SK-N-SH treated with all-trans-retinoic acid at 6 μM for 48 hours (cell line): ENCODE results near the gene NALF2.

Experiments
- ATAC-seq: fragments of 200-7000 bp; cut with Tn5 transposase; 3 replicates; pipeline ENCODE4 v1.9.1; 2020; ENCODE audit warnings: mild to moderate bottlenecking, moderate library complexity
- ARNTL ChIP-seq: fragments of 450-650 bp; formaldehyde crosslinking; IDR thresholded peaks from 2 replicates; pipeline ENCODE4 v1.5.0; 2020; ENCODE audit warnings: low read depth, mild to moderate bottlenecking, moderate library complexity, borderline replicate concordance
- BACH2 ChIP-seq: fragments of 250-450 bp; sonication (Bioruptor Pico); IDR thresholded peaks from 2 replicates; pipeline ENCODE4 v1.9.0; 2021; ENCODE audit warnings: mild to moderate bottlenecking, borderline replicate concordance
- CREB5 ChIP-seq: fragments of 250-450 bp; sonication (Bioruptor Pico); IDR thresholded peaks from 2 replicates; pipeline ENCODE4 v1.5.1; 2020; ENCODE audit warnings: low read depth, mild to moderate bottlenecking, moderate library complexity
- CSDC2 ChIP-seq: fragments of 250-450 bp; sonication (Bioruptor Pico); IDR thresholded peaks from 2 replicates; pipeline ENCODE4 v1.5.0; 2020; ENCODE audit warnings: mild to moderate bottlenecking, moderate library complexity
- ESRRG ChIP-seq: fragments of 250-450 bp; sonication (Bioruptor Pico); IDR thresholded peaks from 2 replicates; pipeline ENCODE4 v1.6.1; 2021; ENCODE audit warnings: mild to moderate bottlenecking
- ISL1 ChIP-seq: fragments of 250-450 bp; sonication (Bioruptor Pico); IDR thresholded peaks from 2 replicates; pipeline ENCODE4 v2.1.2; 2022; ENCODE audit warnings: mild to moderate bottlenecking, moderate library complexity
- OSR1 ChIP-seq: fragments of 250-450 bp; sonication (Bioruptor Pico); IDR thresholded peaks from 2 replicates; pipeline ENCODE4 v1.8.0; 2022; ENCODE audit warnings: moderate library complexity, mild to moderate bottlenecking, inconsistent platforms
- PATZ1 ChIP-seq: fragments of 250-450 bp; sonication (Bioruptor Pico); IDR thresholded peaks from 2 replicates; pipeline ENCODE4 v1.8.0; 2020; ENCODE audit warnings: mild to moderate bottlenecking, moderate library complexity, borderline replicate concordance
- POU6F1 ChIP-seq: fragments of 250-450 bp; sonication (Bioruptor Pico); IDR thresholded peaks from 2 replicates; pipeline ENCODE4 v1.8.0; 2021; ENCODE audit warnings: low read depth, mild to moderate bottlenecking, moderate library complexity, borderline replicate concordance
- PPARA ChIP-seq: fragments of 250-450 bp; sonication (Bioruptor Pico); IDR thresholded peaks from 2 replicates; pipeline ENCODE4 v1.5.0; 2020; ENCODE audit warnings: mild to moderate bottlenecking, borderline replicate concordance
- RARB ChIP-seq: fragments of 250-450 bp; sonication (Bioruptor Pico); IDR thresholded peaks from 2 replicates; pipeline ENCODE4 v1.8.0; 2021; ENCODE audit warnings: mild to moderate bottlenecking, moderate library complexity
- TCF4 ChIP-seq: fragments of 250-450 bp; sonication (Bioruptor Pico); IDR thresholded peaks from 2 replicates; pipeline ENCODE4 v1.8.0; 2021; ENCODE audit warnings: mild to moderate bottlenecking, moderate library complexity, borderline replicate concordance
- TOX ChIP-seq: fragments of 250-450 bp; sonication (Bioruptor Pico); IDR thresholded peaks from 2 replicates; pipeline ENCODE4 v1.8.0; 2021; ENCODE audit warnings: mild to moderate bottlenecking, moderate library complexity, borderline replicate concordance
- ZC3H10 ChIP-seq: fragments of 250-450 bp; sonication (Bioruptor Pico); IDR thresholded peaks from 2 replicates; pipeline ENCODE4 v1.5.1; 2021; ENCODE audit warnings: mild to moderate bottlenecking, moderate library complexity
- ZFP3 ChIP-seq: fragments of 250-450 bp; sonication (Bioruptor Pico); IDR thresholded peaks from 2 replicates; pipeline ENCODE4 v1.5.0; 2020; ENCODE audit warnings: mild to moderate bottlenecking, moderate library complexity
- ZFP30 ChIP-seq: fragments of 450-650 bp; formaldehyde crosslinking; IDR thresholded peaks from 2 replicates; pipeline ENCODE4 v1.5.0; 2022; ENCODE audit warnings: mild to moderate bottlenecking, moderate library complexity
- ZNF565 ChIP-seq: fragments of 450-650 bp; formaldehyde crosslinking; conservative IDR thresholded peaks from 2 replicates; pipeline ENCODE4 v1.5.0; 2020; ENCODE audit warnings: low read depth, mild to moderate bottlenecking, moderate library complexity
- ZNF70 ChIP-seq: fragments of 450-650 bp; formaldehyde crosslinking; IDR thresholded peaks from 2 replicates; pipeline ENCODE4 v1.5.0; 2020; ENCODE audit warnings: mild to moderate bottlenecking, moderate library complexity
- TF ChIP-seq, protein P1 (sequence below): fragments of 250-450 bp; sonication (Bioruptor Pico); IDR thresholded peaks from 2 replicates; pipeline ENCODE4 v1.5.0; 2020; ENCODE audit warnings: mild to moderate bottlenecking, moderate library complexity

NALF2 gene

GRCh38 chrX:69469975-69470374 lies 34.2 kb upstream of the NALF2 start (continued):
- TF ChIP-seq PATZ1 (CRISPR knock-in tag): no peak

DNA sequence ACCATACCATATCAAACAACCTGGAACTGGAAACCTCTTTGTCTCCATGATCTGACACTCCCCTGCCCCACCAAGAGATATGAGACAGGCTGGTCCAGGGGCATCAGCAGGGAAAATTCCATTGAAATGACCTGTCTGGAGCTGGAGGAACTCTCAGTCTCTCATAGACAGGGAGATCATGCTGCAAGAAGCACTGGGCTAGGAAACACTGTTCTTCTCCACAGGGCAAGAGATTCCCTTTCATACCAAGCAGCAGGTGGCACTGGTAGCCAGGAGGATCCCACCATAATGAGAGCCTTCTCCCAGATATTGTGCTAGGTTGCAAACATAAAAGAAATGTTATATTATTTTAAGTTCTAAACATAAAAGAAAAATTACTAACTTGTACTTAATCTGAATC lies 14.5 kb upstream of the NALF2 start:
- no peak for TF ChIP-seq CSDC2
- no peak for TF ChIP-seq ARNTL (CRISPR knock-in tag)
- no peak for TF ChIP-seq ESRRG
- TF ChIP-seq ZFP3: no peak
- no peak for TF ChIP-seq POU6F1 (CRISPR knock-in tag)
- no peak for TF ChIP-seq PATZ1 (CRISPR knock-in tag)
- no peak for TF ChIP-seq ZFP30 (CRISPR knock-in tag)
- no peak for TF ChIP-seq ZNF70
- no peak for TF ChIP-seq ZC3H10 (CRISPR knock-in tag)
- TF ChIP-seq OSR1 (CRISPR knock-in tag): no peak
- no peak for TF ChIP-seq RARB (CRISPR knock-in tag)
- no peak for TF ChIP-seq TCF4 (CRISPR knock-in tag)
- TF ChIP-seq, protein P1, sequence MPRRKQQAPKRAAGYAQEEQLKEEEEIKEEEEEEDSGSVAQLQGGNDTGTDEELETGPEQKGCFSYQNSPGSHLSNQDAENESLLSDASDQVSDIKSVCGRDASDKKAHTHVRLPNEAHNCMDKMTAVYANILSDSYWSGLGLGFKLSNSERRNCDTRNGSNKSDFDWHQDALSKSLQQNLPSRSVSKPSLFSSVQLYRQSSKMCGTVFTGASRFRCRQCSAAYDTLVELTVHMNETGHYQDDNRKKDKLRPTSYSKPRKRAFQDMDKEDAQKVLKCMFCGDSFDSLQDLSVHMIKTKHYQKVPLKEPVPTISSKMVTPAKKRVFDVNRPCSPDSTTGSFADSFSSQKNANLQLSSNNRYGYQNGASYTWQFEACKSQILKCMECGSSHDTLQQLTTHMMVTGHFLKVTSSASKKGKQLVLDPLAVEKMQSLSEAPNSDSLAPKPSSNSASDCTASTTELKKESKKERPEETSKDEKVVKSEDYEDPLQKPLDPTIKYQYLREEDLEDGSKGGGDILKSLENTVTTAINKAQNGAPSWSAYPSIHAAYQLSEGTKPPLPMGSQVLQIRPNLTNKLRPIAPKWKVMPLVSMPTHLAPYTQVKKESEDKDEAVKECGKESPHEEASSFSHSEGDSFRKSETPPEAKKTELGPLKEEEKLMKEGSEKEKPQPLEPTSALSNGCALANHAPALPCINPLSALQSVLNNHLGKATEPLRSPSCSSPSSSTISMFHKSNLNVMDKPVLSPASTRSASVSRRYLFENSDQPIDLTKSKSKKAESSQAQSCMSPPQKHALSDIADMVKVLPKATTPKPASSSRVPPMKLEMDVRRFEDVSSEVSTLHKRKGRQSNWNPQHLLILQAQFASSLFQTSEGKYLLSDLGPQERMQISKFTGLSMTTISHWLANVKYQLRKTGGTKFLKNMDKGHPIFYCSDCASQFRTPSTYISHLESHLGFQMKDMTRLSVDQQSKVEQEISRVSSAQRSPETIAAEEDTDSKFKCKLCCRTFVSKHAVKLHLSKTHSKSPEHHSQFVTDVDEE: no peak
- ATAC-seq: no peak

DNA sequence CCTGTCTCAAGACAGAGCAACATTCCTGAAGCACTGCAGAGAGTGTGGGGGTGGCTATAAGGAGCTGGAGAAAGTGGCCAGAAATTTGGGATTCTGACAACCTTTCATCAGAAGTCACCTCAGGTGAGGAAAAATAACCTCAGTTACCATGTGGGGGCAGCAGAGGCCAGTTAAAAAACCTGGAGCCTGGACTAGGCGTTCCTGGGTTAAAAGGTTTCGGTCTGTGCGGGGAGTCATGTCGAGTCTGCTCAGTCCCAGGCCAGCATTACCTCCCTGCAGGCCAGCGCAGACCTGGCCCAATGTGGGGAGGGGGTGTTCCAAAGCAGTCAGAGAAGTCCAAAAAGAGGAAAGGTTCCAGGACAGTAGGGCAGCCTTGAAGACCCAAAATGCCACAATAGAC lies 10.9 kb upstream of the NALF2 start:
- no peak for TF ChIP-seq POU6F1 (CRISPR knock-in tag)
- no peak for TF ChIP-seq ZC3H10 (CRISPR knock-in tag)
- no peak for TF ChIP-seq ZNF565 (CRISPR knock-in tag)
- TF ChIP-seq OSR1 (CRISPR knock-in tag): no peak
- TF ChIP-seq RARB (CRISPR knock-in tag): no peak
- TF ChIP-seq TOX: no peak
- no peak for TF ChIP-seq ZFP3
- TF ChIP-seq ZFP30 (CRISPR knock-in tag): no peak
- TF ChIP-seq CSDC2: no peak
- TF ChIP-seq PATZ1 (CRISPR knock-in tag): no peak
- TF ChIP-seq, protein P1: no peak
- no peak for TF ChIP-seq CREB5 (CRISPR knock-in tag)
- no peak for TF ChIP-seq ISL1
- TF ChIP-seq PPARA: no peak
- no peak for TF ChIP-seq TCF4 (CRISPR knock-in tag)
- no peak for TF ChIP-seq BACH2
- ATAC-seq: peak; percentile 77
